Neuronal stem cell (in vitro differentiated cells): ENCODE results near the gene TXNIP.

Experiments used
- DNase-seq: peaks from one replicate; pipeline ENCODE4 v3.0.0-alpha.2; 2013; ENCODE audit warnings: low spot score
- H2AFZ ChIP-seq: one replicate; pipeline ENCODE4 v1.6.1; 2013; ENCODE audit warnings: mild to moderate bottlenecking, low read length, inconsistent platforms
- H2AK5ac ChIP-seq: 2 replicates; pipeline ENCODE4 v1.6.1; 2013; ENCODE audit warnings: low read depth, mild to moderate bottlenecking, inconsistent platforms, low read length, moderate library complexity, mixed read lengths
- H2BK120ac ChIP-seq: 2 replicates; pipeline ENCODE4 v1.6.1; 2013; ENCODE audit warnings: low read depth, mild to moderate bottlenecking, inconsistent platforms, low read length, moderate library complexity, mixed read lengths
- H2BK12ac ChIP-seq: one replicate; pipeline ENCODE4 v1.6.1; 2013; ENCODE audit warnings: low read length, inconsistent platforms
- H2BK15ac ChIP-seq: 2 replicates; pipeline ENCODE4 v1.6.1; 2013; ENCODE audit warnings: mild to moderate bottlenecking, low read length, inconsistent platforms, mixed read lengths
- H2BK5ac ChIP-seq: one replicate; pipeline ENCODE4 v1.6.1; 2013; ENCODE audit warnings: inconsistent platforms, mild to moderate bottlenecking, low read length, moderate library complexity
- H3K14ac ChIP-seq: one replicate; pipeline ENCODE4 v1.6.1; 2013; ENCODE audit warnings: low read length, inconsistent platforms
- H3K18ac ChIP-seq: 2 replicates; pipeline ENCODE4 v1.6.1; 2013; ENCODE audit warnings: low read length, inconsistent platforms
- H3K23ac ChIP-seq: 2 replicates; pipeline ENCODE4 v1.6.1; 2013; ENCODE audit warnings: low read depth, mild to moderate bottlenecking, mixed read lengths, low read length, inconsistent platforms; ENCODE audit not compliant: poor library complexity
- H3K27ac ChIP-seq: replicated peaks from 3 replicates; pipeline ENCODE4 v1.5.1; 2013; ENCODE audit warnings: low read length, inconsistent platforms
- H3K27me3 ChIP-seq, 3 experiments: 2 replicates each; pipeline ENCODE4 v1.6.1; 2013; ENCODE audit warnings: low read length in 3 of 3, mild to moderate bottlenecking in 2 of 3, inconsistent platforms in 1 of 3, low read depth in 1 of 3, mixed read lengths in 1 of 3, moderate library complexity in 1 of 3; ENCODE audit not compliant: control insufficient read depth in 3 of 3, insufficient read depth in 3 of 3
- H3K36me3 ChIP-seq, 2 donors: replicated peaks in 1 of 2; 2 replicates each; pipeline ENCODE4 v1.6.1; 2013; ENCODE audit warnings: low read length in 2 of 2; ENCODE audit not compliant: control insufficient read depth in 2 of 2, insufficient read depth in 2 of 2
- H3K4ac ChIP-seq: 2 replicates; pipeline ENCODE4 v1.6.1; 2013; ENCODE audit warnings: inconsistent platforms, mild to moderate bottlenecking, low read length, moderate library complexity
- H3K4me1 ChIP-seq, 2 donors: 1 replicate in 1 of 2; 2 replicates in 1 of 2; pipeline ENCODE4 v1.6.1; 2013; ENCODE audit warnings: low read length in 2 of 2, low read depth in 1 of 2; ENCODE audit not compliant: control insufficient read depth in 2 of 2, insufficient read depth in 1 of 2
- H3K4me2 ChIP-seq: one replicate; pipeline ENCODE4 v1.6.1; 2013; ENCODE audit warnings: mild to moderate bottlenecking, low read length, inconsistent platforms; ENCODE audit not compliant: insufficient read depth, poor library complexity, severe bottlenecking
- H3K4me3 ChIP-seq, 2 donors: 2 replicates each; pipeline ENCODE4 v1.5.1; 2013; ENCODE audit warnings: low read length in 2 of 2, mild to moderate bottlenecking in 2 of 2, inconsistent platforms in 1 of 2, moderate library complexity in 1 of 2
- H3K79me1 ChIP-seq: one replicate; pipeline ENCODE4 v1.6.1; 2013; ENCODE audit warnings: low read depth, mild to moderate bottlenecking, inconsistent platforms, low read length, moderate library complexity
- H3K9ac ChIP-seq: one replicate; pipeline ENCODE4 v1.6.1; 2013; ENCODE audit warnings: mild to moderate bottlenecking, low read depth, low read length, inconsistent platforms; ENCODE audit not compliant: poor library complexity
- H3K9me3 ChIP-seq, 2 donors: replicated peaks in 1 of 2; 2 replicates each; pipeline versions ENCODE3 to v1.6.1; 2013; ENCODE audit warnings: low read length in 2 of 2, mild to moderate bottlenecking in 2 of 2, inconsistent platforms in 1 of 2, low read depth in 1 of 2, mixed read lengths in 1 of 2, moderate library complexity in 1 of 2; ENCODE audit not compliant: control insufficient read depth in 2 of 2, insufficient read depth in 1 of 2
- H4K8ac ChIP-seq: one replicate; pipeline ENCODE4 v1.6.1; 2013; ENCODE audit warnings: low read depth, mild to moderate bottlenecking, inconsistent platforms, low read length, moderate library complexity
- H4K91ac ChIP-seq: one replicate; pipeline ENCODE4 v1.6.1; 2013; ENCODE audit warnings: low read length, low read depth, mild to moderate bottlenecking, inconsistent platforms; ENCODE audit not compliant: poor library complexity
- WGBS, 2 donors: extraction: QIAGEN DNeasy Blood & Tissue Kit; methylation state at CpG; one replicate each; pipeline ENCODE4 v1.1.7; 2013; ENCODE audit warnings: missing lambda C conversion rate in 2 of 2, mixed read lengths in 1 of 2; ENCODE audit not compliant: insufficient read length in 2 of 2, insufficient replicate concordance in 1 of 2; ENCODE audit errors: extremely low coverage in 2 of 2; 5-methylcytosine and 5-hydroxymethylcytosine counted together

The TXNIP gene

DNA sequence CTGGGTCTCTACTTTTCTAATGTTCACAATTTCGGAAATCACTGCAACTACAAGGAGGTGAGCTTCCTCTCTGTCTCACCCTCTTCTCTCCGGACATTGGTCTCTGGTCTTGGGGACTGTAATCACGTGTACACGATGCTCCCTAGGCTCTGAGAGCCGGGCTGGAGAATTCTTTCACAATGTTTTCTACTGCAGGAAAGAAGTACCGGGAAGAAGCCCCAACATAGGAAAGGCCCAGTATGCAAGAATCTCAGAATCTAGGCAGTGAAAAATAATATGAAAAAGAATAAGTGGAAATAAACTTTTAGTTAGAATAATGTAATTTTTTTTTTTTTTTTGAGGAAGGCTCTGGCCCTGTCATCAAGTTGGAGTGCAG lies 38.7 kb upstream of the TXNIP start:
- Histone ChIP-seq H3K14ac (no peak overlapping the region), H3K4me2 (peak overlapping the region; percentile 15), H3K27me3 (no peaks in the 10 kb centered on the region), H4K8ac (no peak overlapping the region), H2BK12ac (no peak overlapping the region), H3K79me1 (no peaks in the 10 kb centered on the region), H3K9me3 (peaks cover 0 to 2% of the 10 kb centered on the region in 2 donors), H2AFZ (peak overlapping the region; percentile 77), H3K4me1 (peaks cover 0 to 3% of the 10 kb centered on the region in 2 donors), H3K27ac (no peak overlapping the region), H3K9ac (no peak overlapping the region), H2BK120ac (no peak overlapping the region), H4K91ac (no peak overlapping the region), H3K18ac (no peak overlapping the region), H3K4ac (no peak overlapping the region), H2BK5ac (no peak overlapping the region), H2AK5ac (no peak overlapping the region), H3K23ac (no peak overlapping the region), H3K36me3 (no peaks in the 10 kb centered on the region), H2BK15ac (no peak overlapping the region), H3K4me3 (peak overlapping the region in 1 of 2 donors; percentile 67)
- DNase-seq, result peak; percentile 23
- no CpG with 5 or more reads among the region's 6 CpGs for WGBS, 2 donors

- no peak for DNase-seq
- H4K8ac ChIP-seq, result no peak overlapping the region
- H2BK15ac ChIP-seq, result no peak overlapping the region
- H3K27me3 ChIP-seq, result no peaks in the 10 kb centered on the region
- no peaks in the 10 kb centered on the region for H3K79me1 ChIP-seq
- no peak overlapping the region for H2BK12ac ChIP-seq
- no peak overlapping the region for H3K14ac ChIP-seq
- H4K91ac ChIP-seq, result no peak overlapping the region
- no CpG with 5 or more reads among the region's 6 CpGs for WGBS, 2 donors
- no peak overlapping the region for H2BK120ac ChIP-seq
- H3K4me3 ChIP-seq, result no peak overlapping the region
- H3K36me3 ChIP-seq, result no peaks in the 10 kb centered on the region
- no peak overlapping the region for H3K18ac ChIP-seq
- H3K9ac ChIP-seq, result no peak overlapping the region
- H3K27ac ChIP-seq, result no peak overlapping the region
- peaks cover 0 to 5% of the 10 kb centered on the region in 2 donors for H3K9me3 ChIP-seq
- H3K4me1 ChIP-seq, result peaks cover 0 to 3% of the 10 kb centered on the region in 2 donors
- H3K4me2 ChIP-seq, result no peak overlapping the region
- H2AFZ ChIP-seq, result no peak overlapping the region
- H2AK5ac ChIP-seq, result no peak overlapping the region
- H3K4ac ChIP-seq, result no peak overlapping the region
- H3K23ac ChIP-seq, result no peak overlapping the region
- H2BK5ac ChIP-seq, result no peak overlapping the region
Measured at GRCh38 chr1:146032631-146033219, 36.3 kb upstream of the TXNIP start.

DNA sequence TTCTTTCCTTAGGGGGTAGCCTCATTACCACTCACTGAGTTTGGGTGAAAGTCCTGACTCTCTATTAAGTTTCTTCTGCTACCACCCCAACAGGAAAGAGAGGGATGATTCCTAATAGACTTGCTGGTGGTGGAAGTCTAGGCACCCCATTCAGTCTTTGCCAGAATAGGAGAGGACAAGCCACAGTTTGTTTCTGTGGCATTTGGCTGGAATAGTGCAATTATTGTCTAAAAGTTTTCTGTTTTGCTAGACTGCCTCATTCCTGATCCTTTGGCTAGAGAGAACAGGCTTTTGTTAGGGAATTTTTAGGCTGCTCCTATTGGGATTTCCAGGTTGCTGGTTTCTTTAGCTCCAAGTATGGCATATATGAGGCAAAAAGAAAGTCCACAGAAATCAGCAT lies 35.1 kb upstream of the TXNIP start:
- H3K9me3 ChIP-seq, result peaks cover 0 to 5% of the 10 kb centered on the region in 2 donors
- H3K18ac ChIP-seq, result no peak overlapping the region
- no peak overlapping the region for H3K23ac ChIP-seq
- no peaks in the 10 kb centered on the region for H3K79me1 ChIP-seq
- H3K27ac ChIP-seq, result no peak overlapping the region
- DNase-seq, result no peak
- no peak overlapping the region for H3K9ac ChIP-seq
- no peaks in the 10 kb centered on the region for H3K36me3 ChIP-seq
- no peaks in the 10 kb centered on the region for H3K27me3 ChIP-seq
- H2AFZ ChIP-seq, result no peak overlapping the region
- no peak overlapping the region for H2BK5ac ChIP-seq
- no peak overlapping the region for H2BK120ac ChIP-seq
- H3K4ac ChIP-seq, result no peak overlapping the region
- peaks cover 0 to 1% of the 10 kb centered on the region in 2 donors for H3K4me1 ChIP-seq
- H4K8ac ChIP-seq, result no peak overlapping the region
- H3K4me3 ChIP-seq, result no peak overlapping the region
- H4K91ac ChIP-seq, result no peak overlapping the region
- H3K4me2 ChIP-seq, result no peak overlapping the region
- H2AK5ac ChIP-seq, result no peak overlapping the region
- H2BK12ac ChIP-seq, result no peak overlapping the region
- H3K14ac ChIP-seq, result no peak overlapping the region
- H2BK15ac ChIP-seq, result no peak overlapping the region

DNA sequence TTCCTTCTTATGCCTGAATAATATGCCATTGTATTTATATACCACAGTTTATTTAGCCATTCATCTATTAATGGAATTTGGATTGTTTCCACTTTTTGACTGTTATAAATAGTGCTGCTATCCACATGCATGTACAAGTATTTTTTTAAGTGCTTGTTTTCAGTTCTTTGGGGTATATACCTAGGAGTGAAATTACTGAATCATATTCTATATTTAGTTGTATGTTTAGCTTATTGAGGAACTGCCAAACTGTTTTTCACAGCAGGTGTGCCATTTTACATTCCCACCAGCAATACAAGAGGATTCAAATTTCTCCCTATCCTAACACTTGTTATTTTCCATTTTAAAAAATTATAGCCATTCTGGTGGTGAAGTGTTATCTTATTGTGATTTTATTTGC lies 32.7 kb upstream of the TXNIP start:
- Histone ChIP-seq H3K4me1 (no peaks in the 10 kb centered on the region), H2BK5ac (no peak overlapping the region), H2BK12ac (no peak overlapping the region), H3K79me1 (no peaks in the 10 kb centered on the region), H3K14ac (no peak overlapping the region), H2AFZ (no peak overlapping the region), H3K36me3 (no peaks in the 10 kb centered on the region), H3K4me2 (no peak overlapping the region), H4K8ac (no peak overlapping the region), H3K27ac (no peak overlapping the region), H4K91ac (no peak overlapping the region), H3K27me3 (peaks cover 0 to 7% (median 0%) of the 10 kb centered on the region in 3 experiments), H3K4ac (no peak overlapping the region), H3K4me3 (no peak overlapping the region), H2BK15ac (no peak overlapping the region), H2BK120ac (no peak overlapping the region), H3K9ac (no peak overlapping the region), H3K23ac (no peak overlapping the region), H3K18ac (no peak overlapping the region), H2AK5ac (no peak overlapping the region), H3K9me3 (peaks cover 0 to 5% of the 10 kb centered on the region in 2 donors)
- no peak for DNase-seq
